GM12878 (cell line): Measurements from ENCODE around the gene CSRNP2. TPM values are rescaled to one million over a fixed set of nuclear protein-coding genes. Genes with fewer than 3 reads are reported as not detected.

Experiments
- ATF3 ChIP-seq: IDR thresholded peaks from 2 replicates; pipeline ENCODE4 v1.6.1; 2011; ENCODE audit warnings: low read depth, mild to moderate bottlenecking, low read length, moderate library complexity, borderline replicate concordance; ENCODE audit errors: extremely low read depth
- CUX1 ChIP-seq: IDR thresholded peaks from 2 replicates; pipeline ENCODE4 v1.6.1; 2012; ENCODE audit warnings: improper control_type of control experiment, low read depth, low read length; ENCODE audit not compliant: insufficient replicate concordance
- GABPA ChIP-seq: IDR thresholded peaks from 2 replicates; pipeline ENCODE4 v1.6.1; 2014; ENCODE audit warnings: antibody characterized with exemption, low read depth, mild to moderate bottlenecking, inconsistent platforms
- IKZF1 ChIP-seq: fragments of 450-650 bp; conservative IDR thresholded peaks from 2 replicates; pipeline ENCODE4 v1.6.1; 2017; ENCODE audit warnings: antibody characterized with exemption, mild to moderate bottlenecking
- IRF4 ChIP-seq: IDR thresholded peaks from 2 replicates; pipeline ENCODE4 v1.6.1; 2011; ENCODE audit warnings: low read depth, low read length
- SMARCA5 ChIP-seq: fragments of 450-650 bp; IDR thresholded peaks from 2 replicates; pipeline ENCODE4 v1.6.1; 2017; ENCODE audit warnings: mild to moderate bottlenecking
- SREBF2 ChIP-seq: IDR thresholded peaks from 2 replicates; pipeline ENCODE4 v1.6.1; 2012; ENCODE audit warnings: mild to moderate bottlenecking, low read length
- TAF1 ChIP-seq: IDR thresholded peaks from 2 replicates; pipeline ENCODE4 v1.6.1; 2011; ENCODE audit warnings: mild to moderate bottlenecking, low read depth, low read length, borderline replicate concordance
- TBL1XR1 ChIP-seq: IDR thresholded peaks from 2 replicates; pipeline ENCODE4 v1.6.1; 2012; ENCODE audit warnings: low read depth, low read length, improper control_type of control experiment
- YY1 ChIP-seq: IDR thresholded peaks from 2 replicates; pipeline ENCODE4 v1.6.1; 2011; ENCODE audit warnings: low read depth, mild to moderate bottlenecking, low read length
- ZBTB33 ChIP-seq: fragments of 450-650 bp; IDR thresholded peaks from 2 replicates; pipeline ENCODE4 v1.6.1; 2017; ENCODE audit warnings: mild to moderate bottlenecking
- ZZZ3 ChIP-seq: IDR thresholded peaks from 2 replicates; pipeline ENCODE4 v1.6.1; 2011; ENCODE audit warnings: low read depth; ENCODE audit not compliant: control insufficient read depth, insufficient read length
- polyA plus RNA-seq, 11 experiments: library from polyadenylated mRNA; depleted of rRNA in 4 of 11; unstranded in 6 of 11; stranded (reverse) in 5 of 11; fragments of >200 nt; fragmentation: Nextera tagmentation in 4 of 11; fragmentation: Illumina TruSeq in 1 of 11; extraction: Ambion mirVana in 4 of 11; extraction: Trizol in 1 of 11; gene quantifications; 1 replicate in 1 of 11; 2 replicates in 10 of 11; pipeline versions ENCODE4 v1.2.1 to v1.2.3, GENCODE V29; 2011 to 2016; ENCODE audit warnings: inconsistent platforms in 2 of 11, missing spikeins in 2 of 11, low read depth in 1 of 11
- total RNA-seq, 4 experiments: library from RNA; depleted of rRNA in 3 of 4; stranded (reverse); fragments of >200 nt in 3 of 4; fragmentation: Illumina TruSeq in 1 of 4; extraction: Trizol in 1 of 4; gene quantifications; 2 replicates each; pipeline versions ENCODE4 v1.2.1 to v1.2.3, GENCODE V29; 2013 to 2021

Gene CSRNP2
- total and polyA plus RNA-seq, 10 of the 15 experiments (the other 5 are each of a cell fraction or from before 2014, with no cell fraction given) = 1.2 to 12.1 (median 6.3) TPM

- peak; percentile 95 for TF ChIP-seq YY1
- peak; percentile 92; the same call in 1 of the 2 replicates for TF ChIP-seq TAF1
- TF ChIP-seq ATF3 = no peak
- TF ChIP-seq ZBTB33 = 0 out of 2 replicates have a peak, but pooled peaks have one; percentile 16
- no peak for TF ChIP-seq CUX1
- TF ChIP-seq GABPA = peak; percentile 85
- TF ChIP-seq SREBF2 = no peak
- peak; percentile 93 for TF ChIP-seq IKZF1
- peak; percentile 90 for TF ChIP-seq SMARCA5
- TF ChIP-seq ZZZ3 = no peak
- TF ChIP-seq IRF4 = no peak
- no peak; the same call in 1 of the 2 replicates for TF ChIP-seq TBL1XR1
- TF ChIP-seq, all 136 proteins: peak for 66
Measured at GRCh38 chr12:51047655-51048540, 35.5 kb downstream of the CSRNP2 start, which contains the start of gene LETMD1 (continued).
